ENCODE results near the gene PER2. TPM values are rescaled to one million over a fixed set of nuclear protein-coding genes. Genes with fewer than 3 reads are reported as not detected.

The PER2 gene
- total and polyA plus RNA-seq, 2 of the 13 experiments (the other 11 are each of a cell fraction or from before 2014, with no cell fraction given), result 5.1 to 9.4 TPM

DNA sequence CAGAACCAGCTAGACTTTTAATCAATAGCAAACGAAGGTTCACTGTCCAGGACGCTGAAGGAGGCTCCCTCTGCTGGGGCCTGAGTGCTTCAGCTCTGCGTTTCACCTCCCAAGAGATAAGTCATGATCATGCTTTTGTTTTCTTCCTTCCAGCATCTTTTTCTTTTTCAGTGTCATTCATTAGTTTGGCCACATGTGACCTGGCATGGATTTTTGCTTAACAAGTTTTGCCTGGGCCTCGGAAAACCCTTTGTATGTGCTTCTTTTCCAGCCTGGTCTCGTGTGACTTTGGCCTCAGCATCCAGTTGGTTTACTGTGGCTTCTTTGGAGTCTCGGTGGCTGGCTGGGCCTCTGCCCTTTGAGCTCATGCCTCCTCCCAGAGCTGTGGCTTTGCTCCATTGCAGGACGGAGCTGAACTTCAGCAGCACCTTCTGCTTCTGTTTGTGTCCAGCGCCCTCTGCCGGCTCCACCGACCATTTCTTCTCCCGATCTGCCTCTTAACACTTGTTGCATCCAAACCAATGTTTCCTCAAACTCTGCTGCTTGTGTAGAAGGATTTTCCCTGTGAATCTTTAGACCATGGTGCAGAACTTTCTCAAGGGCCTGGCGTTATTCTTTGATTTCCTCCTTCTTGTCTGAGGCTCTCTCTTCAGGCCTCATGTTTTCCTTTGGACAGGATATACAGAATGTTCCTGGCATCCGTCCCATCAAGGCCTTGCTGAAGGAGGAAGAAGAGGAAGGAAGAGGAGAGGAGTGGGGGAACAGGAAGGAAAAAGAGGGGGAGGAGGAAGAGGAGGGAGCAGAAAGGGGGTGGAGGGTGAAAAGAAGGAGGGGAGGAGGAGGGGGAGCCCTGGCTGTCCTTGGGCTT, 25.0 kb downstream of the PER2 start (continued):
- TF ChIP-seq, protein P1, sequence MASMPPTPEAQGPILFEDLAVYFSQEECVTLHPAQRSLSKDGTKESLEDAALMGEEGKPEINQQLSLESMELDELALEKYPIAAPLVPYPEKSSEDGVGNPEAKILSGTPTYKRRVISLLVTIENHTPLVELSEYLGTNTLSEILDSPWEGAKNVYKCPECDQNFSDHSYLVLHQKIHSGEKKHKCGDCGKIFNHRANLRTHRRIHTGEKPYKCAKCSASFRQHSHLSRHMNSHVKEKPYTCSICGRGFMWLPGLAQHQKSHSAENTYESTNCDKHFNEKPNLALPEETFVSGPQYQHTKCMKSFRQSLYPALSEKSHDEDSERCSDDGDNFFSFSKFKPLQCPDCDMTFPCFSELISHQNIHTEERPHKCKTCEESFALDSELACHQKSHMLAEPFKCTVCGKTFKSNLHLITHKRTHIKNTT (CRISPR knock-in tag; IDR thresholded peaks at IDR 0.05), result no peak
- TF ChIP-seq JARID2 (CRISPR knock-in tag; IDR thresholded peaks at IDR 0.05; ENCODE audit: insufficient replicate concordance), result no peak
- TF ChIP-seq PLRG1 (conservative IDR thresholded peaks at IDR 0.05), result no peak
- TF ChIP-seq, protein P2, sequence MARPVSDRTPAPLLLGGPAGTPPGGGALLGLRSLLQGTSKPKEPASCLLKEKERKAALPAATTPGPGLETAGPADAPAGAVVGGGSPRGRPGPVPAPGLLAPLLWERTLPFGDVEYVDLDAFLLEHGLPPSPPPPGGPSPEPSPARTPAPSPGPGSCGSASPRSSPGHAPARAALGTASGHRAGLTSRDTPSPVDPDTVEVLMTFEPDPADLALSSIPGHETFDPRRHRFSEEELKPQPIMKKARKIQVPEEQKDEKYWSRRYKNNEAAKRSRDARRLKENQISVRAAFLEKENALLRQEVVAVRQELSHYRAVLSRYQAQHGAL (CRISPR knock-in tag; IDR thresholded peaks at IDR 0.05; ENCODE audit: not compliant biosample characterization), result peak; percentile 74
- peak; percentile 71 for TF ChIP-seq BHLHE40 (IDR thresholded peaks at IDR 0.05; ENCODE audit: low read length)
- TF ChIP-seq ZNF567 (CRISPR knock-in tag; IDR thresholded peaks at IDR 0.05; ENCODE audit: borderline replicate concordance), result no peak
- TF ChIP-seq MXD4 (CRISPR knock-in tag; IDR thresholded peaks at IDR 0.05), result no peak
- TF ChIP-seq, protein P3, sequence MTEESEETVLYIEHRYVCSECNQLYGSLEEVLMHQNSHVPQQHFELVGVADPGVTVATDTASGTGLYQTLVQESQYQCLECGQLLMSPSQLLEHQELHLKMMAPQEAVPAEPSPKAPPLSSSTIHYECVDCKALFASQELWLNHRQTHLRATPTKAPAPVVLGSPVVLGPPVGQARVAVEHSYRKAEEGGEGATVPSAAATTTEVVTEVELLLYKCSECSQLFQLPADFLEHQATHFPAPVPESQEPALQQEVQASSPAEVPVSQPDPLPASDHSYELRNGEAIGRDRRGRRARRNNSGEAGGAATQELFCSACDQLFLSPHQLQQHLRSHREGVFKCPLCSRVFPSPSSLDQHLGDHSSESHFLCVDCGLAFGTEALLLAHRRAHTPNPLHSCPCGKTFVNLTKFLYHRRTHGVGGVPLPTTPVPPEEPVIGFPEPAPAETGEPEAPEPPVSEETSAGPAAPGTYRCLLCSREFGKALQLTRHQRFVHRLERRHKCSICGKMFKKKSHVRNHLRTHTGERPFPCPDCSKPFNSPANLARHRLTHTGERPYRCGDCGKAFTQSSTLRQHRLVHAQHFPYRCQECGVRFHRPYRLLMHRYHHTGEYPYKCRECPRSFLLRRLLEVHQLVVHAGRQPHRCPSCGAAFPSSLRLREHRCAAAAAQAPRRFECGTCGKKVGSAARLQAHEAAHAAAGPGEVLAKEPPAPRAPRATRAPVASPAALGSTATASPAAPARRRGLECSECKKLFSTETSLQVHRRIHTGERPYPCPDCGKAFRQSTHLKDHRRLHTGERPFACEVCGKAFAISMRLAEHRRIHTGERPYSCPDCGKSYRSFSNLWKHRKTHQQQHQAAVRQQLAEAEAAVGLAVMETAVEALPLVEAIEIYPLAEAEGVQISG (CRISPR knock-in tag; IDR thresholded peaks at IDR 0.05), result peak; percentile 83
- no peak for TF ChIP-seq ZNF652 (CRISPR knock-in tag; IDR thresholded peaks at IDR 0.05; ENCODE audit: borderline replicate concordance, low read depth)
- peak; percentile 93 for TF ChIP-seq ERF (CRISPR knock-in tag; IDR thresholded peaks at IDR 0.05)
- TF ChIP-seq ZNF7 (CRISPR knock-in tag; IDR thresholded peaks at IDR 0.05), result no peak
- TF ChIP-seq, protein P4, sequence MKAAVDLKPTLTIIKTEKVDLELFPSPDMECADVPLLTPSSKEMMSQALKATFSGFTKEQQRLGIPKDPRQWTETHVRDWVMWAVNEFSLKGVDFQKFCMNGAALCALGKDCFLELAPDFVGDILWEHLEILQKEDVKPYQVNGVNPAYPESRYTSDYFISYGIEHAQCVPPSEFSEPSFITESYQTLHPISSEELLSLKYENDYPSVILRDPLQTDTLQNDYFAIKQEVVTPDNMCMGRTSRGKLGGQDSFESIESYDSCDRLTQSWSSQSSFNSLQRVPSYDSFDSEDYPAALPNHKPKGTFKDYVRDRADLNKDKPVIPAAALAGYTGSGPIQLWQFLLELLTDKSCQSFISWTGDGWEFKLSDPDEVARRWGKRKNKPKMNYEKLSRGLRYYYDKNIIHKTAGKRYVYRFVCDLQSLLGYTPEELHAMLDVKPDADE (CRISPR knock-in tag; IDR thresholded peaks at IDR 0.05), result 0 out of 2 replicates have a peak, but pooled peaks have one; percentile 50
- no peak for TF ChIP-seq KMT2A (CRISPR knock-in tag; IDR thresholded peaks at IDR 0.05)
- no peak for TF ChIP-seq CEBPB (IDR thresholded peaks at IDR 0.05; ENCODE audit: borderline replicate concordance, low read depth, low read length)
- TF ChIP-seq, protein P5, sequence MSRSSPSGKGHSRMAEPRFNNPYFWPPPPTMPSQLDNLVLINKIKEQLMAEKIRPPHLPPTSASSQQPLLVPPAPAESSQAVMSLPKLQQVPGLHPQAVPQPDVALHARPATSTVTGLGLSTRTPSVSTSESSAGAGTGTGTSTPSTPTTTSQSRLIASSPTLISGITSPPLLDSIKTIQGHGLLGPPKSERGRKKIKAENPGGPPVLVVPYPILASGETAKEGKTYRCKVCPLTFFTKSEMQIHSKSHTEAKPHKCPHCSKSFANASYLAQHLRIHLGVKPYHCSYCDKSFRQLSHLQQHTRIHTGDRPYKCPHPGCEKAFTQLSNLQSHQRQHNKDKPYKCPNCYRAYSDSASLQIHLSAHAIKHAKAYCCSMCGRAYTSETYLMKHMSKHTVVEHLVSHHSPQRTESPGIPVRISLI (CRISPR knock-in tag; IDR thresholded peaks at IDR 0.05; ENCODE audit: borderline replicate concordance), result peak; percentile 55; the same call in 1 of the 2 replicates
- no peak; the same call in 1 of the 2 replicates for TF ChIP-seq REPIN1 (CRISPR knock-in tag; IDR thresholded peaks at IDR 0.05; ENCODE audit: borderline replicate concordance, low read depth)
- no peak for TF ChIP-seq ZNF251 (CRISPR knock-in tag; IDR thresholded peaks at IDR 0.05)
- no peak for TF ChIP-seq FOXP1 (IDR thresholded peaks at IDR 0.05)
- TF ChIP-seq FOXP1 (CRISPR knock-in tag; IDR thresholded peaks at IDR 0.05), result 0 out of 2 replicates have a peak, but pooled peaks have one; percentile 27
- peak; percentile 75; the same call in 1 of the 2 replicates for TF ChIP-seq ZMYM4 (CRISPR knock-in tag; IDR thresholded peaks at IDR 0.05)
- TF ChIP-seq, protein P6, sequence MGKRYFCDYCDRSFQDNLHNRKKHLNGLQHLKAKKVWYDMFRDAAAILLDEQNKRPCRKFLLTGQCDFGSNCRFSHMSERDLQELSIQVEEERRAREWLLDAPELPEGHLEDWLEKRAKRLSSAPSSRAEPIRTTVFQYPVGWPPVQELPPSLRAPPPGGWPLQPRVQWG (CRISPR knock-in tag; IDR thresholded peaks at IDR 0.05; ENCODE audit: borderline replicate concordance, low read depth), result no peak
- no peak for TF ChIP-seq FOXK1 (CRISPR knock-in tag; IDR thresholded peaks at IDR 0.05; ENCODE audit: borderline replicate concordance, low read depth)
- 0 out of 2 replicates have a peak, but pooled peaks have one; percentile 40 for TF ChIP-seq ZNF256 (CRISPR knock-in tag; conservative IDR thresholded peaks at IDR 0.05)
